ENCODE measurements around the gene LCE1C. TPM values are rescaled to one million over a fixed set of nuclear protein-coding genes. Genes with fewer than 3 reads are reported as not detected.

Gene LCE1C
- not detected in 2 replicates for total RNA-seq (2022)
- not detected for Bru-seq, nascent RNA
- BruChase-seq, experiment 1, labeled RNA remaining after a 2-hour chase, result not detected
- not detected for BruChase-seq, experiment 2, labeled RNA remaining after a 6-hour chase
- long read RNA-seq, result 0 reads

GRCh38 chr1:152806576-152806975 is at the start of gene LCE1C:
TSS of gene LCE1C (minus strand) at chr1:152806651. CDS start at chr1:152805478, 1,173 bp downstream.
- no TSS peak for BruUV-seq (replicated peaks)
- ChIA-PET CTCF (no interaction called here), POLR2A (no interaction called here)
- no peaks in the 10 kb centered on the region for H3K4me1 ChIP-seq
- H3K4me3 ChIP-seq (ENCODE audit: low read depth, low read length), result no peak within 1 kb of the TSS
- Mint-ChIP-seq H3K4me3 (ENCODE audit: unreplicated experiment) (no peak within 1 kb of the TSS), H3K27me3 (ENCODE audit: insufficient read depth, unreplicated experiment) (peaks cover 27% of the 10 kb centered on the region), H3K36me3 (ENCODE audit: insufficient read depth, unreplicated experiment) (no peaks in the 10 kb centered on the region), H3K4me1 (ENCODE audit: low read depth, unreplicated experiment) (no peaks in the 10 kb centered on the region), H3K9me3 (ENCODE audit: unreplicated experiment) (no peaks in the 10 kb centered on the region), H3K27ac (ENCODE audit: unreplicated experiment) (no peak within 1 kb of the TSS)
- DNase-seq, result no peak
- H3K36me3 ChIP-seq (ENCODE audit: control insufficient read depth, insufficient read depth, low read length), result no peaks in the 10 kb centered on the region
- intact Hi-C loops (cut with micrococcal nuclease; ENCODE audit: unreplicated experiment), result no loop called here
- no peaks in the 10 kb centered on the region for H3K27me3 ChIP-seq (replicated peaks; ENCODE audit: control insufficient read depth, insufficient read depth, low read length)
- TF ChIP-seq CTCF (IDR thresholded peaks at IDR 0.05; ENCODE audit: insufficient read depth in 1 of 2, low read depth in 1 of 2, low read length in 1 of 2, severe bottlenecking in 1 of 2, unreplicated experiment in 1 of 2), result no peak
- H3K9me3 ChIP-seq, result no peaks in the 10 kb centered on the region

- BruUV-seq (replicated peaks), result no TSS peak
- Mint-ChIP-seq H3K27ac (ENCODE audit: unreplicated experiment) (no peak overlapping the region), H3K4me3 (ENCODE audit: unreplicated experiment) (no peak overlapping the region), H3K36me3 (ENCODE audit: insufficient read depth, unreplicated experiment) (no peaks in the 10 kb centered on the region), H3K27me3 (ENCODE audit: insufficient read depth, unreplicated experiment) (peaks cover 5% of the 10 kb centered on the region), H3K4me1 (ENCODE audit: low read depth, unreplicated experiment) (no peaks in the 10 kb centered on the region), H3K9me3 (ENCODE audit: unreplicated experiment) (no peaks in the 10 kb centered on the region)
- no peaks in the 10 kb centered on the region for H3K27me3 ChIP-seq (replicated peaks; ENCODE audit: control insufficient read depth, insufficient read depth, low read length)
- H3K9me3 ChIP-seq, result no peaks in the 10 kb centered on the region
- no peaks in the 10 kb centered on the region for H3K4me1 ChIP-seq
- no peak for TF ChIP-seq CTCF (IDR thresholded peaks at IDR 0.05; ENCODE audit: insufficient read depth in 1 of 2, low read depth in 1 of 2, low read length in 1 of 2, severe bottlenecking in 1 of 2, unreplicated experiment in 1 of 2)
- H3K36me3 ChIP-seq (ENCODE audit: control insufficient read depth, insufficient read depth, low read length), result no peaks in the 10 kb centered on the region
- DNase-seq, result no peak
- POLR2A ChIA-PET, result no interaction called here
- CTCF ChIA-PET, result no interaction called here
- intact Hi-C loops (cut with micrococcal nuclease; ENCODE audit: unreplicated experiment), result no loop called here
- H3K4me3 ChIP-seq (ENCODE audit: low read depth, low read length), result no peak overlapping the region
Observed at GRCh38 chr1:152855661-152856060, 49.2 kb upstream of the LCE1C start.

GRCh38 chr1:152842556-152842955 is 36.1 kb upstream of the LCE1C start, which contains the start of gene LCE6A:
TSS of gene LCE6A (plus strand) at chr1:152842856. CDS start at chr1:152843521, 665 bp downstream.
- POLR2A ChIA-PET, result no interaction called here
- H3K9me3 Mint-ChIP-seq (ENCODE audit: unreplicated experiment), result no peaks in the 10 kb centered on the region

More at GRCh38 chr1:152842556-152842955, 36.1 kb upstream of the LCE1C start, which contains the start of gene LCE6A:
- BruUV-seq (replicated peaks), result no TSS peak
- DNase-seq, result no peak
- intact Hi-C loops (cut with micrococcal nuclease; ENCODE audit: unreplicated experiment), result no loop called here
- no peaks in the 10 kb centered on the region for H3K9me3 ChIP-seq
- TF ChIP-seq CTCF (IDR thresholded peaks at IDR 0.05; ENCODE audit: insufficient read depth in 1 of 2, low read depth in 1 of 2, low read length in 1 of 2, severe bottlenecking in 1 of 2, unreplicated experiment in 1 of 2), result no peak
- no peak within 1 kb of the TSS for H3K27ac Mint-ChIP-seq (ENCODE audit: unreplicated experiment)
- no peaks in the 10 kb centered on the region; the same call in 1 of the 2 replicates for H3K27me3 ChIP-seq (replicated peaks; ENCODE audit: control insufficient read depth, insufficient read depth, low read length)
- H3K4me3 ChIP-seq (ENCODE audit: low read depth, low read length), result no peak within 1 kb of the TSS
- H3K4me3 Mint-ChIP-seq (ENCODE audit: unreplicated experiment), result no peak within 1 kb of the TSS
- peaks cover 12% of the 10 kb centered on the region for H3K27me3 Mint-ChIP-seq (ENCODE audit: insufficient read depth, unreplicated experiment)
- no peaks in the 10 kb centered on the region for H3K36me3 Mint-ChIP-seq (ENCODE audit: insufficient read depth, unreplicated experiment)
- CTCF ChIA-PET, result no interaction called here
- no peaks in the 10 kb centered on the region for H3K4me1 ChIP-seq
- no peaks in the 10 kb centered on the region for H3K4me1 Mint-ChIP-seq (ENCODE audit: low read depth, unreplicated experiment)
- no peaks in the 10 kb centered on the region for H3K36me3 ChIP-seq (ENCODE audit: control insufficient read depth, insufficient read depth, low read length)

Data from Caco-2 (cell line).